Activated CD4-positive, alpha-beta T cell treated with anti-CD3 and anti-CD28 coated beads, Interleukin-2, Interleukin-6, amounts not matched to agents 100 ng/mL and 50 ng/mL, durations not matched to agents 16 hours and 8 hours (primary cell): ENCODE data around the gene SYCE3.

Experiments used
- DNase-seq: peaks from one replicate; pipeline ENCODE4 v3.0.0-alpha.2; 2020

The SYCE3 gene

DNA sequence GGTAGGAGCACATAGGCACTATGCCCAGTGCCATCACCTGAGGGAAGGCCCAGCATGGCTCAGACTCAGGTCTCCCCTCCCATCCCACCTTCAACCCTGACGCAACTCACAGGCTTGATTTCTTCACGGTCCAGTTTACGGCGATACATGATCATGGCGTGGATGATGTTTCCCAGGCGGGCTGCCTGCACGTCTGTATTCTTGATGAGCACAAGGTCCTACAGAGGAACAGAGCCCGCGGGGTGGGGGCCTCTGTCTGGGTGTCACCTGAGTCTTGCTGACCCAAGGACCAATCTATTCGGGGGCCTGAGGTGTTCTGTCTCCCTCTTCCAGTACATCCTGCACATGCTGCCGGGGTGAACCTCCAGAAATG is 11.7 kb upstream of the SYCE3 start:
- DNase-seq, result no peak

DNA sequence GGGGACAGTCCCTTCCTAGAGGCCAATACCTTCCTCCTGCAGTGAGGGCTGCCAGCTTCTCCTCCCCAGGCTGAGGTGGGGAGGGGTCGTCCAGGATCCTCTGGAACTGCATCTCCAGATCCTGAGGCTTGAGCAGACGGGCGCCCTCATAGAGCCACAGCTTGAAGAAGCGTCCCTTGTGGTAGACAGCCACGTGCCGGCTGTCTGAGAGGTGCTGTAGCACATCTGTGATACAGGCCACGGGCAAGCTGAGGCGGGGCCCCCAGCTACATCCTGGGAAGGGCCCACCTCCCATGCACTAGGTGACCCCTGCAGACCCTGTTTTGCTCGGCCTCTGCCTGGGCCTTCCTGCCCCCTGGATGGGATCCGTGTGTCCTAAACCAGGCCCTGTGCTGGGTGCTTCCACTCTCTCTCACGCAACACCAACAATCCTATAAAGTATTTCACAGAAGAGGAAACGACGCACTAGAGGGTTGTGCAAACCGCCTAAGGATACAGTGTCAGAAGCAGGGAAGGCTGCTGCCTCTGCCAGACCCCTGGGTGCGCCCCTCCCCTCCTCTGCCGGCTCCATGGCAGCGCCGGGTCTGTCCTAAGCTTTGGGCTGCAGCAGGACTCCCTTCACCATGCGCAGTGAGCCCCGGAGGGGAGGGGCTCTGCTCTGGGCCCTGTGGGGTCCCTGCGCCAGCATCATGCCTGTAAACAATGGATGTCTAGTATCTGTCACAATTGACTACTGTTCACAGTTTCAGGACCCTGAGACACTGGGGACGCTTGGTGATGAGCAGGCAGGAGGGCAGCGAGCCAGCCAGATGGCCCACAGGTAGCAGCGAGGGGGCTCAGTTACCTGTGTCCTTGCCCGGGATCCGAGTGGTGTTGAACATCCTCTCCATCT is 11.0 kb upstream of the SYCE3 start:
- no peak for DNase-seq

- DNase-seq, result no peak
Observed at GRCh38 chr22:50572965-50573364, 10.2 kb upstream of the SYCE3 start.

- no peak for DNase-seq
Observed at GRCh38 chr22:50571264-50572175, 8.8 kb upstream of the SYCE3 start.

- no peak for DNase-seq
Observed at GRCh38 chr22:50570861-50571260, 8.1 kb upstream of the SYCE3 start.

- no peak for DNase-seq
Observed at GRCh38 chr22:50569896-50570535, 7.3 kb upstream of the SYCE3 start.

- DNase-seq, result no peak
Observed at GRCh38 chr22:50569041-50569459, 6.3 kb upstream of the SYCE3 start.

DNA sequence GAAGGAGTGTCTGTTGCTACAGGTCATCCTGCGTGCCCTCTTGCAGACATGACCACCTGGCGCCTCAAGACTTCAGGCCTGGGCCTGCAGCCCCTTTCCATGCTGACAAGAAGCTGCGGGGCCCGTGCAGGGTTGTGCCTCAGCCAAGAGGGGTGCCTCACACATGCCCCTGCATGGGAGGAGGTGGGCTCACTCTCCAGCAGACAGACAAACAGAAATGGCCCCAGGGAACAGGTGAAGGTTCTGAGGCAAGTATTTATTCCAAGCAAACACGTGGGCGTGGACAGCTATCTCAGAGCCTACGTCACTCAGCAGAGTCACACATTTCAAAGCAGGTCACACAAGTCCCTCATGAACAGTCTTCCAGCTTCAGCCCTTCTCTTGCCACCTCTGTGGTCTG is 5.9 kb upstream of the SYCE3 start:
- no peak for DNase-seq

DNA sequence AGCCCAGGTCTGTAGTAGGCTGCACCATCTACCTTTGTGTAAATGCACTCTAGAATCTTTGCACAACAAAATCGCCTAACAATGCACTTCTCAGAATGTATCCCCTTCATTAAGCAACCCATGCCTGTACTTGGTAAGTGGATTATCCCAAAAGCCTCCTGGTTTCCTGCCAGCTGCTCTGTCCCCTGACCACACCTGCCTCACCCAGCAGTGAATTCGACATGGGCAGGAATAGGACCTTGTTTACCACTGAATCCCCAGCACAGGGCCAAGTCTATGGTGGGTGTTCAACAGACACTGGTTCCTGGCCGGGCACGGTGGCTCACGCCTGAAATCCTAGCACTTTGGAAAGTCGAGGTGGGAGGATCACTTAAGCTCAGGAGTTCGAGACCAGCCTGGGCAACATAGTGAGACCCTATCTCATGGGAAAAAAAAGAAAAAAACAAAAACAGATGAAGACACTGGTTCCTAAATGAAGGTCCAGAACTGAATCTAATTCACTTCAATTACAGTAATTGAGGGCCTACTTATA is 5.1 kb upstream of the SYCE3 start:
- no peak for DNase-seq

DNA sequence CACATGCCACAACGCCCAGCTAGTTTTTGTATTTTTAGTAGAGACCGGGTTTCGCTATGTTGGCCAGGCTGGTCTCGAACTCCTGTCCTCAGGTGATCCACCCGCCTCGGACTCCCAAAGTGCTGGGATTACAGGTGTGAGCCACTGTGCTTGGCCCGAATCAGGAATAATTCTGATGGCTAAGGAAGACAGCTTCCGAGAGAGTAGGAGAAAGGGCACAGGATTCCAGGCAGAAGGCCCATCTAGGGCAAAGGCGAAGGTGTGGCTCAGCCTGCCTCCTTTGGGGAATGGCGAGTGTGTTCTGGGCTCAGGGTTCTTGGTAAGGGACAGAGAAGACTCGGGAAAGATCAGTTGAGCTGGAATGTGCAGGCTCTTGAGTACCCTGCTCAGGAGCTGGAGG is 1.6 kb upstream of the SYCE3 start:
- DNase-seq, result no peak

GRCh38 chr22:50563413-50564160 is 868 bp upstream of the SYCE3 start:
- DNase-seq, result no peak

DNA sequence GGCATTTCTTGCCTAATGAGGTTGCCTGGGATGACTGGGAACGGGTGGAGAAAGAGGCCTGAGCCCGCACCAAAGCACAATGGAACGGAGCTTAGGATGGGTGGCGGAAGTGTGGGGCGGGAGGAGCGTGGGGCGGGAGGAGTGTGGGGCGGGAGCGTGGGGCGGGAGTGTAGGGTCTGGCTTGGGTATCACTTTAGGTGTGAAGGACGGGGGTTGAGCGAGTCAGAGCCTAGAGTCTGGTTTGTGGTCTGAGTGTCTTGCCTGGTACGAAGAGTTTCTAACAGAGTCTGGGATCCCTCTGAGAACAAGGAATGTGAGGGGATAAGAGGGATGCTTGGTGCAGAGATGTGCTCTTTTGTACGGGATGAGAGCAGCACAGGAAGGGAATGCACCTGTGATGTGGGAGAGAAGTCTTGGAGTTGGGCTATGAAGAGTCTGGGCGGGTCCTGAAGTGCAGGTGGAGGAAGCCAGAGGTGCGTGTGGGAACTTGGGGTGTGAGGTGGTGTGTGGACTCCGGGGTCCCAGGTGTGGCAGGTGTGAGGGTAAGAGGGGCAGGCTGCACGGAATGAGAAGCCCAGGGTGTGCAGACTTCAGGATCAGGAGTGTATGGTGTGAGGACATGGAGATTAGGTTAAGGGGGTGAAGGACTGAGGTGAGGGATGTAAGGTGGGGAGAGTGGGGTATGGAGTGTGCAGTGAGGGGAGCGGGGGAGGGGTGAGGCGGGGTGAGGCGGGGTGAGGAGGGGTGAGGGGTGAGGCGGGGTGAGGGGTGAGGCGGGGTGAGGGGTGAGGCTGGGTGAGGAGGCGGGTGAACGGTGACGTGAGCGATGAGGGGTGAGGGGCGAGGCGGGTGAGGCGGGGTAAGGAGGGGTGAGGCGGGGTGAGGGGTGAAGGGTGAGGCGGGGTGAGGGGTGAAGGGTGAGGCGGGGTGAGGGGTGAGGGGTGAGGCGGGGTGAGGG is 1.0 kb downstream of the SYCE3 start:
- no peak for DNase-seq

GRCh38 chr22:50560034-50560433 is 2.7 kb downstream of the SYCE3 start:
- no peak for DNase-seq

- no peak for DNase-seq
Observed at GRCh38 chr22:50556703-50557102, 6.0 kb downstream of the SYCE3 start.

GRCh38 chr22:50553310-50553709 is 9.4 kb downstream of the SYCE3 start:
- no peak for DNase-seq

DNA sequence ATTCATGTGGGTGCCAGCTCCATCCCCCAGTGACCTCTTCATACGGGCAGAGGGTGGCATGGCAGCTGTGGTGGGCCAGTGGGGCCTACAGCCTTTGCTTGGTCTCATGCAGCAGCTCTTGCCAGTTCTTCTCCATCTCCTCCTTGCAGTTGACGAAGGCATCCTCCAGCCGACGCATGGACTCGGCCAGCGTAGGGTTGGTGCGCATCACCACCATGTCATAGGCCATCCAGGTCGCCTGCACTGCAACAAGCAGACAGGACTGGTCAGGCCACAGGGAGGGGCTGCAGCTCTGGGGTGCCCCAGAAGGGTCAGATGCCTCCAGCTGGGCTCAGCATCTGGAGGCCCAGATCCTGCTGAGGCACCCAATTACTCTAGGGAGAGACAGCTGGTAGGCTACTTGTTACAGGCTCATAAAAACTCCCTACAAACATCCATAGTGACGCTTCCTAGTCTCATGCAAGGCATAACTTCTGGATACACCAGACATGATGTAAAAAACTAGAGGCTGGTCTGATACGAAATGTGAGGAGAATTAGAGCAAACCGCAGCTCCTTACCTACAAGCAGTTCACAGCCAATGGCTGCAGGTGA is 11.5 kb downstream of the SYCE3 start:
- DNase-seq, result no peak

GRCh38 chr22:50550395-50550794 is 12.3 kb downstream of the SYCE3 start:
- DNase-seq, result no peak

- DNase-seq, result no peak
Observed at GRCh38 chr22:50548921-50549790, 13.6 kb downstream of the SYCE3 start.

GRCh38 chr22:50548040-50548920 is 14.4 kb downstream of the SYCE3 start:
- DNase-seq, result peak; percentile 55
